Astrocyte (in vitro differentiated cells and primary cell): ENCODE measurements around the gene HMGCLL1. TPM values are rescaled to one million over a fixed set of nuclear protein-coding genes. Genes with fewer than 3 reads are reported as not detected.

ENCODE experiments used
- DNase-seq: peaks from one replicate; pipeline ENCODE4 v3.0.0-alpha.2; 2010; ENCODE audit warnings: low read depth
- FAIRE-seq: peaks from 2 replicates; lab custom pipeline; 2011; peaks lifted over from hg19 to GRCh38; lab: Jason Lieb, UNC
- H2AFZ ChIP-seq: 2 replicates; pipeline ENCODE4 v1.6.0; 2012; ENCODE audit warnings: low read depth, low read length, inconsistent platforms
- H3K27ac ChIP-seq: 2 replicates; pipeline ENCODE4 v1.5.1; 2011; ENCODE audit warnings: low read depth, low read length, inconsistent platforms
- H3K27me3 ChIP-seq: 2 replicates; pipeline ENCODE4 v1.6.0; 2011; ENCODE audit warnings: low read length, inconsistent platforms; ENCODE audit not compliant: insufficient read depth
- H3K36me3 ChIP-seq: 2 replicates; pipeline ENCODE4 v1.5.1; 2011; ENCODE audit warnings: low read length, inconsistent platforms; ENCODE audit not compliant: insufficient read depth
- H3K4me1 ChIP-seq: 2 replicates; pipeline ENCODE4 v1.5.1; 2011; ENCODE audit warnings: low read length, inconsistent platforms; ENCODE audit not compliant: insufficient read depth
- H3K4me2 ChIP-seq: 2 replicates; pipeline ENCODE4 v1.6.0; 2012; ENCODE audit warnings: low read length, inconsistent platforms
- H3K4me3 ChIP-seq: 2 replicates; pipeline ENCODE4 v1.5.1; 2011; ENCODE audit warnings: low read depth, mild to moderate bottlenecking, low read length, inconsistent platforms; ENCODE audit not compliant: insufficient read depth
- H3K79me2 ChIP-seq: 2 replicates; pipeline ENCODE4 v1.6.0; 2012; ENCODE audit warnings: mild to moderate bottlenecking, low read length, inconsistent platforms; ENCODE audit not compliant: insufficient read depth
- H3K9ac ChIP-seq: 2 replicates; pipeline ENCODE4 v1.6.0; 2012; ENCODE audit warnings: mild to moderate bottlenecking, low read length, inconsistent platforms
- H3K9me3 ChIP-seq: 2 replicates; pipeline ENCODE4 v1.5.1; 2012; ENCODE audit warnings: low read depth, mild to moderate bottlenecking, low read length, inconsistent platforms; ENCODE audit not compliant: insufficient read depth
- H4K20me1 ChIP-seq: 2 replicates; pipeline ENCODE4 v1.6.0; 2012; ENCODE audit warnings: low read length, inconsistent platforms; ENCODE audit not compliant: insufficient read depth
- H3K27ac Mint-ChIP-seq: one replicate; pipeline ENCODE4 v1.8.0; 2021; ENCODE audit warnings: mild to moderate bottlenecking, mixed read lengths; ENCODE audit not compliant: unreplicated experiment
- H3K27me3 Mint-ChIP-seq: one replicate; pipeline ENCODE4 v1.8.0; 2021; ENCODE audit warnings: low read depth, mixed read lengths; ENCODE audit not compliant: unreplicated experiment
- H3K36me3 Mint-ChIP-seq: one replicate; pipeline ENCODE4 v1.8.0; 2021; ENCODE audit warnings: low read depth, mixed read lengths; ENCODE audit not compliant: unreplicated experiment
- H3K4me1 Mint-ChIP-seq: one replicate; pipeline ENCODE4 v1.8.0; 2021; ENCODE audit warnings: low read depth, mixed read lengths; ENCODE audit not compliant: unreplicated experiment
- H3K4me3 Mint-ChIP-seq: one replicate; pipeline ENCODE4 v1.8.0; 2021; ENCODE audit warnings: mild to moderate bottlenecking, moderate library complexity, mixed read lengths; ENCODE audit not compliant: unreplicated experiment
- H3K9me3 Mint-ChIP-seq: one replicate; pipeline ENCODE4 v1.8.0; 2021; ENCODE audit warnings: mild to moderate bottlenecking, mixed read lengths; ENCODE audit not compliant: unreplicated experiment
- CTCF ChIP-seq: IDR thresholded peaks from 2 replicates; pipeline ENCODE4 v1.5.1; 2011; ENCODE audit warnings: low read depth, mild to moderate bottlenecking, inconsistent platforms, low read length, moderate library complexity; ENCODE audit not compliant: insufficient read depth
- EZH2 ChIP-seq: IDR thresholded peaks from 2 replicates; pipeline ENCODE4 v1.6.1; 2012; ENCODE audit warnings: mild to moderate bottlenecking, low read length, inconsistent platforms; ENCODE audit not compliant: insufficient read depth
- total RNA-seq: library from RNA; stranded (reverse); gene quantifications from 2 replicates; pipeline ENCODE4 v1.2.1, GENCODE V29; 2021

HMGCLL1 gene
- total RNA-seq, 1 donor from 2014 or later = 0.30 TPM

- H3K9ac ChIP-seq = no peak overlapping the region
- H2AFZ ChIP-seq = no peak overlapping the region
- H3K36me3 ChIP-seq = no peaks in the 10 kb centered on the region
- no peak overlapping the region for H3K4me3 Mint-ChIP-seq
- H3K27ac ChIP-seq = no peak overlapping the region
- no peaks in the 10 kb centered on the region for H3K79me2 ChIP-seq
- no peak for DNase-seq
- no peak overlapping the region for H3K4me2 ChIP-seq
- H3K27me3 ChIP-seq = peaks cover 4% of the 10 kb centered on the region
- H3K4me1 ChIP-seq = no peaks in the 10 kb centered on the region
- TF ChIP-seq EZH2 = no peak
- TF ChIP-seq CTCF = no peak
- no peak overlapping the region for H3K4me3 ChIP-seq
- H3K9me3 ChIP-seq = no peaks in the 10 kb centered on the region
- FAIRE-seq = no peak
- H3K4me1 Mint-ChIP-seq = peaks cover 4% of the 10 kb centered on the region
- H3K27ac Mint-ChIP-seq = no peak overlapping the region
- no peaks in the 10 kb centered on the region for H3K36me3 Mint-ChIP-seq
- peaks cover 7% of the 10 kb centered on the region for H3K27me3 Mint-ChIP-seq
- H3K9me3 Mint-ChIP-seq = peaks cover 5% of the 10 kb centered on the region
- H4K20me1 ChIP-seq = no peaks in the 10 kb centered on the region
Observed at GRCh38 chr6:55574556-55574955, 4.4 kb downstream of the HMGCLL1 start.

- H3K4me3 ChIP-seq = no peak overlapping the region
- no peaks in the 10 kb centered on the region for H3K27me3 ChIP-seq
- no peaks in the 10 kb centered on the region for H3K9me3 ChIP-seq
- H3K27ac Mint-ChIP-seq = no peak overlapping the region
- no peak overlapping the region for H3K27ac ChIP-seq
- no peak overlapping the region for H3K4me3 Mint-ChIP-seq
- H3K9ac ChIP-seq = no peak overlapping the region
- H3K36me3 Mint-ChIP-seq = no peaks in the 10 kb centered on the region
- TF ChIP-seq EZH2 = no peak
- TF ChIP-seq CTCF = no peak
- H3K4me1 Mint-ChIP-seq = peaks cover 3% of the 10 kb centered on the region
- DNase-seq (no peak), FAIRE-seq (no peak)
- no peaks in the 10 kb centered on the region for H3K36me3 ChIP-seq
- H3K9me3 Mint-ChIP-seq = peaks cover 5% of the 10 kb centered on the region
- H3K27me3 Mint-ChIP-seq = no peaks in the 10 kb centered on the region
- H3K79me2 ChIP-seq = no peaks in the 10 kb centered on the region
- H4K20me1 ChIP-seq = no peaks in the 10 kb centered on the region
- no peak overlapping the region for H3K4me2 ChIP-seq
- H3K4me1 ChIP-seq = no peaks in the 10 kb centered on the region
- H2AFZ ChIP-seq = no peak overlapping the region
Observed at GRCh38 chr6:55569638-55570037, 9.4 kb downstream of the HMGCLL1 start.

- no peak for FAIRE-seq
- Mint-ChIP-seq H3K4me3 (no peak overlapping the region), H3K4me1 (peaks cover 3% of the 10 kb centered on the region), H3K9me3 (peaks cover 5% of the 10 kb centered on the region), H3K36me3 (no peaks in the 10 kb centered on the region), H3K27ac (no peak overlapping the region), H3K27me3 (no peaks in the 10 kb centered on the region)
- H3K27me3 ChIP-seq = no peaks in the 10 kb centered on the region
- no peak overlapping the region for H3K27ac ChIP-seq
- H3K4me1 ChIP-seq = no peaks in the 10 kb centered on the region
- no peak for DNase-seq
- no peaks in the 10 kb centered on the region for H3K36me3 ChIP-seq
- H2AFZ ChIP-seq = no peak overlapping the region
- H3K4me2 ChIP-seq = no peak overlapping the region
- no peak overlapping the region for H3K4me3 ChIP-seq
- H3K9ac ChIP-seq = no peak overlapping the region
- H3K9me3 ChIP-seq = no peaks in the 10 kb centered on the region
- no peaks in the 10 kb centered on the region for H4K20me1 ChIP-seq
- no peaks in the 10 kb centered on the region for H3K79me2 ChIP-seq
- no peak for TF ChIP-seq CTCF
- TF ChIP-seq EZH2 = no peak
Observed at GRCh38 chr6:55568808-55569439, 10.1 kb downstream of the HMGCLL1 start.
